GM23248 (cell line): Measurements from ENCODE around the gene NEK2. TPM values are rescaled to one million over a fixed set of nuclear protein-coding genes. Genes with fewer than 3 reads are reported as not detected.

Experiments
- DNase-seq: peaks from one replicate; pipeline ENCODE4 v3.0.0-alpha.2; 2015
- H2AFZ ChIP-seq: fragments of 200-600 bp; sonication (generic); 2 replicates; pipeline ENCODE4 v1.6.1; 2016; ENCODE audit warnings: antibody characterized with exemption
- H3F3A ChIP-seq: fragments of 200-600 bp; sonication (generic); 2 replicates; pipeline ENCODE4 v1.6.1; 2016; ENCODE audit warnings: mild to moderate bottlenecking, antibody characterized with exemption, mixed run types; ENCODE audit not compliant: insufficient read depth
- H3K27ac ChIP-seq: fragments of 200-600 bp; sonication (generic); 2 replicates; pipeline ENCODE4 v1.5.1; 2016; ENCODE audit warnings: mild to moderate bottlenecking
- H3K27me3 ChIP-seq: fragments of 200-600 bp; sonication (generic); replicated peaks from 2 replicates; pipeline ENCODE4 v1.6.1; 2016; ENCODE audit warnings: mild to moderate bottlenecking; ENCODE audit not compliant: insufficient read depth
- H3K36me3 ChIP-seq: fragments of 200-600 bp; sonication (generic); 2 replicates; pipeline ENCODE4 v1.6.1; 2016; ENCODE audit warnings: low read depth, mild to moderate bottlenecking
- H3K4me1 ChIP-seq: fragments of 200-600 bp; sonication (generic); 2 replicates; pipeline ENCODE4 v1.6.1; 2016; ENCODE audit warnings: mild to moderate bottlenecking; ENCODE audit not compliant: insufficient read depth
- H3K4me2 ChIP-seq: fragments of 200-600 bp; sonication (generic); one replicate; pipeline ENCODE4 v1.6.1; 2016; ENCODE audit warnings: mild to moderate bottlenecking; ENCODE audit not compliant: unreplicated experiment
- H3K4me3 ChIP-seq: fragments of 200-600 bp; sonication (generic); 2 replicates; pipeline ENCODE4 v1.5.1; 2016; ENCODE audit warnings: mild to moderate bottlenecking
- H3K79me2 ChIP-seq: fragments of 200-600 bp; sonication (generic); 2 replicates; pipeline ENCODE4 v1.6.1; 2016; ENCODE audit warnings: mild to moderate bottlenecking; ENCODE audit not compliant: insufficient read depth
- H3K9ac ChIP-seq: fragments of 200-600 bp; sonication (generic); 2 replicates; pipeline ENCODE4 v1.6.1; 2016; ENCODE audit warnings: mild to moderate bottlenecking
- H3K9me2 ChIP-seq: fragments of 200-600 bp; sonication (generic); 2 replicates; pipeline ENCODE4 v1.6.1; 2016; ENCODE audit warnings: mixed run types, mild to moderate bottlenecking, moderate library complexity; ENCODE audit not compliant: insufficient read depth
- H3K9me3 ChIP-seq: fragments of 200-600 bp; sonication (generic); one replicate; pipeline ENCODE4 v1.6.1; 2017; ENCODE audit warnings: low read depth
- H4K20me1 ChIP-seq: fragments of 200-600 bp; sonication (generic); 2 replicates; pipeline ENCODE4 v1.6.0; 2016; ENCODE audit not compliant: insufficient read depth
- EZH2 ChIP-seq: fragments of 200-600 bp; sonication (generic); IDR thresholded peaks from 2 replicates; pipeline ENCODE4 v1.6.1; 2018; ENCODE audit warnings: antibody characterized with exemption, mild to moderate bottlenecking; ENCODE audit not compliant: insufficient read depth, poor library complexity, severe bottlenecking
- EZH2phosphoT487 ChIP-seq: fragments of 200-600 bp; sonication (generic); IDR thresholded peaks from 2 replicates; pipeline ENCODE4 v1.6.1; 2018; ENCODE audit warnings: antibody characterized with exemption, moderate library complexity, mild to moderate bottlenecking, low read depth; ENCODE audit not compliant: insufficient read depth
- WGBS, 2 experiments: methylation state at CpG; one replicate each; pipeline ENCODE4 v1.1.6; 2015 to 2017; ENCODE audit warnings: low lambda C conversion rate in 2 of 2, low coverage in 1 of 2; ENCODE audit errors: missing lambda C conversion rate in 2 of 2; 5-methylcytosine and 5-hydroxymethylcytosine counted together
- in situ Hi-C: fragments of 300-500 bp; cut with MboI; formaldehyde crosslinking; loops from 2 replicates; pipeline ENCODE4 v1.15.0; 2020
- polyA plus RNA-seq: library from polyadenylated mRNA; unstranded; fragments of >200 nt; fragmentation: Nextera tagmentation; extraction: Ambion mirVana; gene quantifications from 2 replicates; pipeline ENCODE4 v1.2.1, GENCODE V29; 2016
- total RNA-seq: library from RNA; depleted of rRNA; stranded (reverse); fragments of >200 nt; shearing (Covaris generic); gene quantifications from 2 replicates; pipeline ENCODE4 v1.2.3, GENCODE V29; 2014

The NEK2 gene
- total and polyA plus RNA-seq, 2 experiments from 2014 or later, result 10.6 to 11.3 TPM

GRCh38 chr1:211703812-211704537 is 28.6 kb upstream of the NEK2 start:
- no peak for TF ChIP-seq EZH2phosphoT487
- no peak for TF ChIP-seq EZH2
- in situ Hi-C loops, result no loop called here

GRCh38 chr1:211701733-211702132 is 26.3 kb upstream of the NEK2 start:
- TF ChIP-seq EZH2, result no peak
- TF ChIP-seq EZH2phosphoT487, result no peak
- Histone ChIP-seq H2AFZ (no peak overlapping the region), H3K9me3 (no peaks in the 10 kb centered on the region), H3K9me2 (no peaks in the 10 kb centered on the region), H3K4me3 (no peak overlapping the region), H3K4me1 (peaks cover 5% of the 10 kb centered on the region; the same call in 1 of the 2 replicates), H4K20me1 (no peaks in the 10 kb centered on the region), H3K27ac (no peak overlapping the region), H3K4me2 (no peak overlapping the region), H3K79me2 (no peaks in the 10 kb centered on the region), H3K36me3 (no peaks in the 10 kb centered on the region), H3K9ac (no peak overlapping the region), H3F3A (no peaks in the 10 kb centered on the region), H3K27me3 (peaks cover 9% of the 10 kb centered on the region)
- in situ Hi-C loops, result no loop called here
- DNase-seq, result no peak
- 76% methylated on average over 6 of the region's 6 CpGs for WGBS, 2 experiments

More at GRCh38 chr1:211703812-211704537, 28.6 kb upstream of the NEK2 start:
- no peak overlapping the region for H3K4me3 ChIP-seq
- H3K36me3 ChIP-seq, result no peaks in the 10 kb centered on the region
- H3K9me2 ChIP-seq, result no peaks in the 10 kb centered on the region
- no peaks in the 10 kb centered on the region for H3F3A ChIP-seq
- H3K27me3 ChIP-seq, result peaks cover 9% of the 10 kb centered on the region
- H2AFZ ChIP-seq, result no peak overlapping the region
- peaks cover 5% of the 10 kb centered on the region; the same call in 1 of the 2 replicates for H3K4me1 ChIP-seq
- H3K9me3 ChIP-seq, result no peaks in the 10 kb centered on the region
- no peak overlapping the region for H3K9ac ChIP-seq
- DNase-seq, result no peak
- no peak overlapping the region for H3K27ac ChIP-seq
- H3K4me2 ChIP-seq, result no peak overlapping the region
- H4K20me1 ChIP-seq, result no peaks in the 10 kb centered on the region
- WGBS, 2 experiments, result 47 to 54% methylated on average over 11 of the region's 11 CpGs
- H3K79me2 ChIP-seq, result no peaks in the 10 kb centered on the region

GRCh38 chr1:211699059-211699458 is 23.6 kb upstream of the NEK2 start:
- no peak for DNase-seq
- no peaks in the 10 kb centered on the region for H4K20me1 ChIP-seq
- H3K27ac ChIP-seq, result no peak overlapping the region
- no peaks in the 10 kb centered on the region for H3K9me2 ChIP-seq
- TF ChIP-seq EZH2 (no peak), EZH2phosphoT487 (no peak)
- H3F3A ChIP-seq, result no peaks in the 10 kb centered on the region
- no peak overlapping the region for H3K9ac ChIP-seq
- peaks cover 9% of the 10 kb centered on the region for H3K27me3 ChIP-seq
- in situ Hi-C loops, result loop anchor here (25.0 kb wide), 1 partner anchor 313 kb away; no protein-coding TSS in a partner anchor
- H3K36me3 ChIP-seq, result no peaks in the 10 kb centered on the region
- WGBS, 2 experiments, result 83 to 87% methylated on average over 16 of the region's 16 CpGs
- H3K79me2 ChIP-seq, result no peaks in the 10 kb centered on the region
- H2AFZ ChIP-seq, result no peak overlapping the region
- no peaks in the 10 kb centered on the region for H3K4me1 ChIP-seq
- H3K4me2 ChIP-seq, result no peak overlapping the region
- H3K4me3 ChIP-seq, result no peak overlapping the region
- no peaks in the 10 kb centered on the region for H3K9me3 ChIP-seq

- in situ Hi-C loops, result loop anchor here (25.0 kb wide), 1 partner anchor 314 kb away; no protein-coding TSS in a partner anchor
- no peak overlapping the region for H3K27ac ChIP-seq
- H3K27me3 ChIP-seq, result peaks cover 9% of the 10 kb centered on the region
- no peak overlapping the region for H3K9ac ChIP-seq
- H3K4me2 ChIP-seq, result no peak overlapping the region
- no peaks in the 10 kb centered on the region for H3F3A ChIP-seq
- H3K9me3 ChIP-seq, result no peaks in the 10 kb centered on the region
- H2AFZ ChIP-seq, result peak overlapping the region; percentile 64
- peak; percentile 68 for DNase-seq
- no peaks in the 10 kb centered on the region for H4K20me1 ChIP-seq
- H3K4me1 ChIP-seq, result no peaks in the 10 kb centered on the region
- H3K9me2 ChIP-seq, result no peaks in the 10 kb centered on the region
- TF ChIP-seq EZH2phosphoT487 (no peak), EZH2 (no peak)
- no peaks in the 10 kb centered on the region for H3K79me2 ChIP-seq
- H3K36me3 ChIP-seq, result no peaks in the 10 kb centered on the region
- H3K4me3 ChIP-seq, result no peak overlapping the region
- WGBS, 2 experiments, result 36 to 46% methylated on average over 26 to 28 of the region's 29 CpGs
Observed at GRCh38 chr1:211698161-211699026, 23.0 kb upstream of the NEK2 start.
